ENCODE measurements around the gene FHOD3. TPM values are rescaled to one million over a fixed set of nuclear protein-coding genes. Genes with fewer than 3 reads are reported as not detected.

FHOD3 gene
- total and polyA plus RNA-seq, 9 of the 15 experiments (the other 6 are each of a cell fraction or from before 2014, with no cell fraction given): 0.11 TPM; not detected in 8

- TF ChIP-seq BRF1 (IDR thresholded peaks at IDR 0.05; ENCODE audit: borderline replicate concordance, extremely low read depth, insufficient read length) (no peak), SMC3 (conservative IDR thresholded peaks at IDR 0.05; ENCODE audit: insufficient read depth, low read depth, low read length) (peak; percentile 51), KLF10 (CRISPR knock-in tag; IDR thresholded peaks at IDR 0.05) (no peak), MNT (conservative IDR thresholded peaks at IDR 0.05) (peak in 1 of 2 experiments; percentile 29; a peak in 1 of 4 replicates), ZNF146 (CRISPR knock-in tag; IDR thresholded peaks at IDR 0.05; ENCODE audit: unreplicated experiment) (no peak), KLF6 (CRISPR knock-in tag; IDR thresholded peaks at IDR 0.05; ENCODE audit: borderline replicate concordance) (no peak), YY1 (IDR thresholded peaks at IDR 0.05; ENCODE audit: borderline replicate concordance in 1 of 3, control insufficient read depth in 1 of 3, extremely low read depth in 1 of 3, insufficient read depth in 3 of 3, insufficient read length in 1 of 3, insufficient replicate concordance in 2 of 3, low read depth in 1 of 3, low read length in 2 of 3) (peak in 1 of 3 experiments; percentile 27), LEF1 (IDR thresholded peaks at IDR 0.05) (no peak), CREM (IDR thresholded peaks at IDR 0.05; ENCODE audit: low read depth) (0 out of 2 replicates have a peak, but pooled peaks have one; percentile 33), C11orf30 (IDR thresholded peaks at IDR 0.05; ENCODE audit: low read depth) (no peak), TFAM (CRISPR knock-in tag; conservative IDR thresholded peaks at IDR 0.05) (no peak), RFX5 (IDR thresholded peaks at IDR 0.05; ENCODE audit: low read depth, low read length) (no peak), CBFB (CRISPR knock-in tag; IDR thresholded peaks at IDR 0.05) (no peak)
- TF ChIP-seq, protein P1, sequence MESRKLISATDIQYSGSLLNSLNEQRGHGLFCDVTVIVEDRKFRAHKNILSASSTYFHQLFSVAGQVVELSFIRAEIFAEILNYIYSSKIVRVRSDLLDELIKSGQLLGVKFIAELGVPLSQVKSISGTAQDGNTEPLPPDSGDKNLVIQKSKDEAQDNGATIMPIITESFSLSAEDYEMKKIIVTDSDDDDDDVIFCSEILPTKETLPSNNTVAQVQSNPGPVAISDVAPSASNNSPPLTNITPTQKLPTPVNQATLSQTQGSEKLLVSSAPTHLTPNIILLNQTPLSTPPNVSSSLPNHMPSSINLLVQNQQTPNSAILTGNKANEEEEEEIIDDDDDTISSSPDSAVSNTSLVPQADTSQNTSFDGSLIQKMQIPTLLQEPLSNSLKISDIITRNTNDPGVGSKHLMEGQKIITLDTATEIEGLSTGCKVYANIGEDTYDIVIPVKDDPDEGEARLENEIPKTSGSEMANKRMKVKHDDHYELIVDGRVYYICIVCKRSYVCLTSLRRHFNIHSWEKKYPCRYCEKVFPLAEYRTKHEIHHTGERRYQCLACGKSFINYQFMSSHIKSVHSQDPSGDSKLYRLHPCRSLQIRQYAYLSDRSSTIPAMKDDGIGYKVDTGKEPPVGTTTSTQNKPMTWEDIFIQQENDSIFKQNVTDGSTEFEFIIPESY (CRISPR knock-in tag; IDR thresholded peaks at IDR 0.05): no peak
- TF ChIP-seq, protein P2, sequence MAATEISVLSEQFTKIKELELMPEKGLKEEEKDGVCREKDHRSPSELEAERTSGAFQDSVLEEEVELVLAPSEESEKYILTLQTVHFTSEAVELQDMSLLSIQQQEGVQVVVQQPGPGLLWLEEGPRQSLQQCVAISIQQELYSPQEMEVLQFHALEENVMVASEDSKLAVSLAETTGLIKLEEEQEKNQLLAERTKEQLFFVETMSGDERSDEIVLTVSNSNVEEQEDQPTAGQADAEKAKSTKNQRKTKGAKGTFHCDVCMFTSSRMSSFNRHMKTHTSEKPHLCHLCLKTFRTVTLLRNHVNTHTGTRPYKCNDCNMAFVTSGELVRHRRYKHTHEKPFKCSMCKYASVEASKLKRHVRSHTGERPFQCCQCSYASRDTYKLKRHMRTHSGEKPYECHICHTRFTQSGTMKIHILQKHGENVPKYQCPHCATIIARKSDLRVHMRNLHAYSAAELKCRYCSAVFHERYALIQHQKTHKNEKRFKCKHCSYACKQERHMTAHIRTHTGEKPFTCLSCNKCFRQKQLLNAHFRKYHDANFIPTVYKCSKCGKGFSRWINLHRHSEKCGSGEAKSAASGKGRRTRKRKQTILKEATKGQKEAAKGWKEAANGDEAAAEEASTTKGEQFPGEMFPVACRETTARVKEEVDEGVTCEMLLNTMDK (IDR thresholded peaks at IDR 0.05; ENCODE audit: borderline replicate concordance, insufficient read depth, low read depth, low read length, poor library complexity, severe bottlenecking): peak; percentile 54
- TF ChIP-seq, protein P3, sequence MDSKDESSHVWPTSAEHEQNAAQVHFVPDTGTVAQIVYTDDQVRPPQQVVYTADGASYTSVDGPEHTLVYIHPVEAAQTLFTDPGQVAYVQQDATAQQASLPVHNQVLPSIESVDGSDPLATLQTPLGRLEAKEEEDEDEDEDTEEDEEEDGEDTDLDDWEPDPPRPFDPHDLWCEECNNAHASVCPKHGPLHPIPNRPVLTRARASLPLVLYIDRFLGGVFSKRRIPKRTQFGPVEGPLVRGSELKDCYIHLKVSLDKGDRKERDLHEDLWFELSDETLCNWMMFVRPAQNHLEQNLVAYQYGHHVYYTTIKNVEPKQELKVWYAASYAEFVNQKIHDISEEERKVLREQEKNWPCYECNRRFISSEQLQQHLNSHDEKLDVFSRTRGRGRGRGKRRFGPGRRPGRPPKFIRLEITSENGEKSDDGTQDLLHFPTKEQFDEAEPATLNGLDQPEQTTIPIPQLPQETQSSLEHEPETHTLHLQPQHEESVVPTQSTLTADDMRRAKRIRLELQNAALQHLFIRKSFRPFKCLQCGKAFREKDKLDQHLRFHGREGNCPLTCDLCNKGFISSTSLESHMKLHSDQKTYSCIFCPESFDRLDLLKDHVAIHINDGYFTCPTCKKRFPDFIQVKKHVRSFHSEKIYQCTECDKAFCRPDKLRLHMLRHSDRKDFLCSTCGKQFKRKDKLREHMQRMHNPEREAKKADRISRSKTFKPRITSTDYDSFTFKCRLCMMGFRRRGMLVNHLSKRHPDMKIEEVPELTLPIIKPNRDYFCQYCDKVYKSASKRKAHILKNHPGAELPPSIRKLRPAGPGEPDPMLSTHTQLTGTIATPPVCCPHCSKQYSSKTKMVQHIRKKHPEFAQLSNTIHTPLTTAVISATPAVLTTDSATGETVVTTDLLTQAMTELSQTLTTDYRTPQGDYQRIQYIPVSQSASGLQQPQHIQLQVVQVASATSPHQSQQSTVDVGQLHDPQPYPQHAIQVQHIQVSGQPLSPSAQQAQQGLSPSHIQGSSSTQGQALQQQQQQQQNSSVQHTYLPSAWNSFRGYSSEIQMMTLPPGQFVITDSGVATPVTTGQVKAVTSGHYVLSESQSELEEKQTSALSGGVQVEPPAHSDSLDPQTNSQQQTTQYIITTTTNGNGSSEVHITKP (IDR thresholded peaks at IDR 0.05; ENCODE audit: partially characterized antibody): no peak
Measured at GRCh38 chr18:36809590-36810381, 512.3 kb downstream of the FHOD3 start (continued).

All from K562 (cell line).